NCI-H526 treated with DMSO at 0.1 percent for 48 hours (cell line): ENCODE results near the gene TRIM50.
"Not testable (repeated sequence)": the region's sequence is repeated elsewhere in the genome, so short reads cannot be mapped to it uniquely, and the experiment has no call there.

Experiments used
- DNase-seq: peaks from one replicate; lab custom pipeline; 2025; lab: John Stamatoyannopoulos, UW

The TRIM50 gene

GRCh38 chr7:73350306-73351068 is 22.6 kb upstream of the TRIM50 start:
- DNase-seq, result no peak

DNA sequence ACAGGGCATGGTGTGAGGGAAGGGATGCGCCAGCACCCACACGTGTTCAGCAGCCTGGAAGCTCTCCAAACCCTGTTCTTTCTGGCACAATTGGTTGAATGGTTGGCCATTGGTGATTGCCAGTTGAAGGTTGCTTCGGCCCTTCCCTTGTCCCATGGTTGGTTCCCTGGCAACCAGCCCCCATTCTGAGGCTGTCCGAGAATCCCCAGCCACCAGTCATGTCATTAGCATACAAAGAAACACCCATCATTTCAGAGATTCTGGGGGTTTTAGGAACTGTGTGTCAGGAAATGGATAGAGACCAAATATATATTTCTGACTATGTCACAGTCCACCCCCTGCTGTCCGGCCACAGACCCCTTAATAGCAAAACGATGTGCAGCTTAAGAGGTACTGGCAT is 21.9 kb upstream of the TRIM50 start:
- no peak for DNase-seq

DNA sequence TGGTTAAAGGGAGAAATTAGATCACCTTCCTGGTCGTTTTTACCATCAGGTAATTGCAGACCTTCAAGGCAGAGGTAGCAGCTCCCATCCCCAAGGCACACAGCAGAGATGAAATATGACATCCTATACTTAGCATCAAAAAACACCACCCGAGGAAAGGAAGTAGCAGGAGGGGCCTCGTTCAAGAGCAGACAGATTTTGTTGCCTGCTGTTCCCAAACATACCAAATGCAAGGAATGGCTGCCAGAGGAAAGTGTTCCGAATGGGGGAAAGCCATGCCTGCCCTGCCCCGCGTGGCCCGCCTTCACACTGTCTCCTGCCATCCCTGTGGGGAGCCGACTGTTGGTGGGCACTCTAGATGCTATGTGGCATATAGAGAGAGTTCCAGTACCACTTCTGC is 18.1 kb upstream of the TRIM50 start:
- peak; percentile 26 for DNase-seq

GRCh38 chr7:73345538-73345937 is 17.7 kb upstream of the TRIM50 start:
- DNase-seq, result peak; percentile 36

DNA sequence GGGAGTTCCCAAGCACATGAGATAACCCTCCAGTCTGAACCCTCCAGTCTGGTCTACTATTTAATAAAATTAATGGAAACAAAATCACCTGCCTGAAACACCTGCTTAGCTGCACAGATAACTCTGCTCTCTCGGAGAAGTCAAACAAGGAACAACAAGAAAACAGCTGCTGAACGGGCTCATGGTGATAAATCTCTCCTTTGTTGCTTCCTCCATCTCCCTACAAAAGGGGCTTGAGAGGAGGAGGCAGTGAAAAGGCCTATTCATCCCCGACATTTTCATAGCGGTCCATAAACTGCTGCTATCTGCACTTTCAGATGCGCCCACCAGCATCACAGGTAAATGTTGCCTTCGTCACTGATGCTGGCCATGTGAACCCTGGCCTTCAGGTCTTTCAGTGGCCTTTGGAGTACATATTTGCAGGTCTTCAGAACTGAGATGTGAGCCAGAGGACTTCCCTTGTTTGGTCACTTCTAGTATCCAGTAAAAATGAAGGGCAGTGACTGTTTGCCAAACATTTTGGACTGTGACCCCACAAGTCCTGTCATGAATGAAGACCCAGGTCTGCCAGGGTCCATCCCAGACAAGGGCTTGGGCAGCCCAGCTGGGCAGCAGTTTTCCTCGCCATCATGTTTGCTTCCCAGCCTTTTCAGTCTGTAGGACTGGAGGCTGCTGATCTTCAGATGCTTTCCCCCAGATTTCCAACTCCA is 15.9 kb upstream of the TRIM50 start:
- DNase-seq, result no peak

GRCh38 chr7:73342645-73343044 is 14.8 kb upstream of the TRIM50 start:
- no peak for DNase-seq

GRCh38 chr7:73341877-73342276 is 14.0 kb upstream of the TRIM50 start:
- no peak for DNase-seq

GRCh38 chr7:73340514-73340913 is 12.6 kb upstream of the TRIM50 start:
- DNase-seq, result no peak

GRCh38 chr7:73338321-73338720 is 10.4 kb upstream of the TRIM50 start:
- DNase-seq, result no peak

DNA sequence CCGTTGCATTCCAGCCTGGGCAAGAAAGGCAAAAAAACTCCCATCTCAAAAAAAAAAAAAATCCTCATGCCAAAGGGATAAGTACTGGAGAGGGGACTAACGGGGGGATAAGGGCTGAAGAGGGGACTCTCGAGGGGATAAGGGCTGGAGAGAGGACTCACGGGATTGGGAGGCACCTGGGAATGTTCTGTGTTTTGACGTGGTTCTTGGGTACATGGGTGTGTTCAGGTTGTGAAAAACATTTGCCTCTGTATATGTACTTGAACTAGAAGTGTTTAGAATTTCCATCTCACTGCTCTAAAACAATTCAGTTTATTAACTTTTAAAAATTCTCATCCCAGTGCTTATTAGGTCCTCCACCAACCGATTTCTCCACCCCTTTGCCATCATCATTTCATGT is 4.6 kb upstream of the TRIM50 start:
- no peak for DNase-seq

GRCh38 chr7:73330772-73331171 is 2.9 kb upstream of the TRIM50 start:
- DNase-seq, result no peak

- DNase-seq, result no peak
Observed at GRCh38 chr7:73329861-73330581, 2.1 kb upstream of the TRIM50 start.

GRCh38 chr7:73328696-73329095 is 814 bp upstream of the TRIM50 start:
- DNase-seq, result no peak

DNA sequence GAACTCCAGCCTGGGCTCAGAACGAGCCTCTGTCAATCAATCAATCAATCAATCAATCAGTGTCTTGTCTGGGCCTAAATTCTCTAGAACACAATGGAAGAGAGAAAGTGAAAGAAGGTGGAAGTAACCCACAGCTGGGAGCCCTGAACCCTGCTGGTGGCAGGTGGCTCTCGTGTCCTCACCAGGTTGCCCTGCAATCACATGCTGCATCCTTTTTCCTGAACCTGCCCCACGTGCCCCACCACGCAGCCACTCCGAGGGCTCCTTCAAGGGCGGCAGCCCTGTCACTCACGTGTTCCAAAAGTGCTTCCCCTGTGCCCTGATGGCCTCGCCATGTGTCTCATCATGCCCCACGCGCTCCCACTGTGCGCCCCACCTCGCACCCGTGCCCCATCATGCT is 433 bp downstream of the TRIM50 start:
- not testable (repeated sequence) for DNase-seq

DNA sequence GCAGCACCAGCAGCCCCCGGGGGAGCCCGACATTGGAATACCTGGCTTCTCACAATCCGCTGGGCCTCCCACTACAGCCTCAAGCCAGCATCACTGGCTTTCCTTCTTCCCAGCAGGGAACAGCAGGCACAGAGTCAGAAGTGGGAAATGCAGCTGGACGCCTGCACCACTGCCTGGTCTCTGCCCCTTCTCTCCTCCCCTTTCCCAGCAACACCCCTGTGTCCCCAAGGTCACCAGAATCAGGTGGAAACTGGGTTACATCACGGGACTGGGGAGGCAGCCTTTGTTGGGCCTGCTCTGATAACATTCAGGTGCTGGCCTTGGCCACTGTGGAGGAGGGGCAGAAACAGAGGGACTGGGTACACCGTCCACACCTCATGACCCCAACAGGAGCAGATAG is 2.5 kb downstream of the TRIM50 start:
- DNase-seq, result not testable (repeated sequence)

DNA sequence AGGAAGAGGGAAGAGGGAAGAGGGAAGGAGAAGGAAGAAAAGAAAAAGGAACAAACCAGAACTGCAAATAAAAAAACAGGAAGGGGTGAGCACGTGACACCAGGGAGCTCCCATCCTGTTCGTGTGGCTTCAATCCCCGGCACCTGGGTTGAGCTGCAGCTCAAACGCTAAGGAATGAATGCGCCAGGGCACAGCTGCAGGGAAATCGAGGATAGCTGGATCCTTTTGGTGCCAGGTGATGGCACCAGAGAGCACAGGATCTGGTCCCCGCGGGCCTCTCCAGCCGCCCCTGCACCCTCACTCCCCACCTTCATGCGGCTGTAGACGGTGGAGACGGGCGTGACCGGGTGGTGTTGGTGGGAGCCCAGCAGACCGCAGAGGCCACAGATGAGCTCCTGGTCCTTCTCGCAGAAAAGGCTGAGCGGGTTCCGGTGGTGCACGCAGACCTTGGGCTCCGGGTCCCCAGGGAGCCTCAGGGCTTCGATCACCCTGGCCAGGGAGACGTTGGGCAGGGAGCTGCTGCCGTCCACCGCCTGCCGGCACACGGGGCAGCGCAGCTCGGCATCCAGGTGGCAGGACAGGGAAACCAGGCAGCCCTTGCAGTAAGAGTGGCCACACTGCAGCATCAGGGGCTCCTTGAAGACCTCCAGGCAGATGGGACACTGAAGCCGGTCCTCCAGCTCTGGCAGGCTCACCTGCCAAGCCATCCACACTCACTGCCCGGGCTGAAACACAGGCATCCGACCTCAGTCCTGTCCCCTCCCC is 3.6 kb downstream of the TRIM50 start:
- DNase-seq, result peak; percentile 53

DNA sequence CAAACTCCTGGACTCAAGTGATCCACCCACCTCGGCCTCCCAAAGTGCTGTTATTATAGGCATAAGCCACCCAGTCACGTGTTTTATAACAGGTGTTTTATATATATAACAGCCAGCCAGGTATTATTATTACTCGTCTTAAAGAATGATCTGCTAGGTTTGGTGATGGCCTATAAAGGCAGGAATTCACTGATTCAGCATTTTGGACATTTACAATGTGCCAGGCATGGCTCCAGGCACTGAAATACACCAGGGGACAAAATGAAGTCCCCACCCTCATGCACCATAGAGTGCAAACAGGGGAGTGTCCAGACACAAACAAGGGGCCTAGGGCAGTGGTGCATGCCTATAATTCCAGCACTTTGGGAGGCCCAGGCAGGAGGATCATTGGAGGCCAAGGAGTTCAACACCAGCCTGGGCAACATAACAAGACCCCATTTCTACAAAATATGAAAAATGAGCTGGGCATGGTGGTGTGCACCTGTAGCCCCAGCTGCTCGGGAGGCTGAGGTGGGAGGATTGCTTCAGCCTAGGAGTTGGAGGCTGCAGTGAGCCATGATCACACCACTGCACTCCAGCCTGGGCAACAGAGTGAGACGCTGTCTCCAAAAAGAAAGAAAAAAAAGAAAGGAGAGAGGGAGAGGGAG is 4.3 kb downstream of the TRIM50 start:
- DNase-seq, result not testable (repeated sequence)

- DNase-seq, result not testable (repeated sequence)
Observed at GRCh38 chr7:73320009-73320408, 7.9 kb downstream of the TRIM50 start.

GRCh38 chr7:73319541-73319940 is 8.3 kb downstream of the TRIM50 start:
- DNase-seq, result not testable (repeated sequence)

DNA sequence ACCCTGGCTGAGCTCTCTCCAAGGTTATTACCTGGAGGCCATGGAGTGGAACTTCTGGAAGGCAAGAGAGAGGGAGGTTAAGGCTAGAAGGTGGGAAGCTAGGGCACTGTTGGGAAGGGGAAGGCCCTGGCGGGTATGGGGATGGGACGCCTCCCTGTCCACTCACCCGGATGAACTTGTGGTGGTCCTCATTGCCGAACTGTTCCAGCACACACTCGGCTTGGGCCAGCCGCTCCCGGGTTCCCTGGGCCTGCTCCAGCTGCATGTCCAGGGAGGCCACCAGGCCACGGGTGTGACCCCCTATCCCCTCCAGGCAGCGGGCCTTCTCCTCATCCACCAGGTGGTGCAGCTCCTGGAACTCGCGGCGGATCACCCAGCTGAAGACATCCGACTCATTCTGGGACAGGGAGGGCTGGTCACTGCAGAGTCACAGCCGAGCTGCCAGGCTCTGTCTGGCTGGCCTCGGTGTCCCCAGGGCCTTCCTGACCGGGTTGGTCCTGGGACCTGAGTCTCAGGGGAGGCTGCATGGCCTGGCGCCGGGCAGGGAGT is 9.2 kb downstream of the TRIM50 start:
- not testable (repeated sequence) for DNase-seq

DNA sequence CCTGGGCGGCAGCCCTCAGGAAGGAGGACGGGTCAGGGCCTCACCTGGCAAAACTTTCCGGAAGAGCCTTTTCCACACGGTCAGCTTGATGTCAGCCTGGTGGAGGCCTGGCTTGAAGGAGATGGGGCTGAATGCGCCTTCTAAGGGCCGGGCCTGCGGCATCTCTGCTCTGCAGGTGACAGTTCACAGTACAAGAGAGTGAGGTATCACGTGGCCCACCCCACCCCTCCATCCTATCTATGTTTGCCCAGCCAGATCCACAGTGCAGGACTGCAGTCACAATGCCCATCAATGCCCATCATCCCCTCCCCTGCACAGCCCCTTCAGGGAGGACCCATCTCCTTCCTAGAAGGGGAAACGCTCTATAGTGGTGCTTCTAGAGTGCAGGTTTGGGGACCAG is 11.4 kb downstream of the TRIM50 start:
- no peak for DNase-seq
